WERI-Rb-1 (cell line): Measurements from ENCODE around the gene WFDC1.

Source experiments
- DNase-seq: peaks from one replicate; pipeline ENCODE4 v3.0.0-alpha.2; 2020
- H3K27ac ChIP-seq: fragments of 250-450 bp; sonication (Bioruptor Pico); 2 replicates; pipeline ENCODE4 v1.5.1; 2020; ENCODE audit warnings: mild to moderate bottlenecking, moderate library complexity
- H3K27me3 ChIP-seq: fragments of 250-450 bp; sonication (Bioruptor Pico); 2 replicates; pipeline ENCODE4 v1.5.1; 2021; ENCODE audit warnings: mild to moderate bottlenecking, low read depth, moderate library complexity; ENCODE audit not compliant: insufficient read depth, severe bottlenecking
- H3K36me3 ChIP-seq: fragments of 250-450 bp; sonication (Bioruptor Pico); 2 replicates; pipeline ENCODE4 v1.5.1; 2020; ENCODE audit warnings: mild to moderate bottlenecking, moderate library complexity
- H3K4me3 ChIP-seq: 2 replicates; pipeline ENCODE4 v1.5.1; 2011; ENCODE audit warnings: low read depth, mild to moderate bottlenecking, control low read depth, low read length
- H3K9me3 ChIP-seq: fragments of 250-450 bp; sonication (Bioruptor Pico); 2 replicates; pipeline ENCODE4 v1.5.1; 2021; ENCODE audit warnings: mild to moderate bottlenecking, moderate library complexity; ENCODE audit not compliant: severe bottlenecking
- TF ChIP-seq, protein P1 (sequence below): IDR thresholded peaks from 2 replicates; pipeline ENCODE4 v1.5.1; 2011; ENCODE audit warnings: low read depth, mild to moderate bottlenecking, control low read depth, inconsistent platforms, low read length

The WFDC1 gene

DNA sequence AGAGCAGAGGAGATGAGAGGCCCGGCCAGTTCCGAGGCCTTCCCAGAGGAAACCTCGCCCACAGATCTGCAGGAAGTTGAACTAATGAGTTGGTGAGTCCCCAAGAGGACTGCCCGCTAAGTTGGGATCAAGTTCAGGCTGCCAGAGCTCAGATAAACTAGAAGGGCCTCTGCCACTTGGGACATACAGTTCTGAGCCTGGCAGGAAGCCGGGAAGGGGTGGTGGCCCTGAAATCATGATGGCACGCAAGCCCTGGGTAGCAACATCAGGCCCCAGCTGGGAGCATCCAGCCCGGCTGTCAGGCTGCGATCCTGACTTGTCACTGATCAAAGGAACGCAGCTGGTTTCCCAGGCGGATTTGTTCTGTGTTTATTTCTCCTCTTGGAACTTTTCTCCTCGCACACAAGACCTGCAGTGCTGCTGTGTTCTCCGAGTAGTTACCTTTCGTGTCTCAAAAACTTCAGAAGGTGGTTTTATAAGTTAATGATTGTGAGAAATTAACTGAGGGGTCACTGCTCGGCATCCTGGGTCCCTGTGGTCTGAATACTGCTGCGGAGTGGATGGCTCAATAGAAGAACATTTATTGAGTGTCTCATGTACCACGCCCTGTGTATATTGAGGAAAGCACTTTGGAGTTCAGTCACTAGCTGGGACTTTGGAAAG lies 8.0 kb upstream of the WFDC1 start:
- Histone ChIP-seq H3K9me3 (no peaks in the 10 kb centered on the region), H3K4me3 (no peak overlapping the region), H3K36me3 (no peaks in the 10 kb centered on the region), H3K27ac (no peak overlapping the region), H3K27me3 (no peaks in the 10 kb centered on the region)
- no peak for DNase-seq
- TF ChIP-seq, protein P1, sequence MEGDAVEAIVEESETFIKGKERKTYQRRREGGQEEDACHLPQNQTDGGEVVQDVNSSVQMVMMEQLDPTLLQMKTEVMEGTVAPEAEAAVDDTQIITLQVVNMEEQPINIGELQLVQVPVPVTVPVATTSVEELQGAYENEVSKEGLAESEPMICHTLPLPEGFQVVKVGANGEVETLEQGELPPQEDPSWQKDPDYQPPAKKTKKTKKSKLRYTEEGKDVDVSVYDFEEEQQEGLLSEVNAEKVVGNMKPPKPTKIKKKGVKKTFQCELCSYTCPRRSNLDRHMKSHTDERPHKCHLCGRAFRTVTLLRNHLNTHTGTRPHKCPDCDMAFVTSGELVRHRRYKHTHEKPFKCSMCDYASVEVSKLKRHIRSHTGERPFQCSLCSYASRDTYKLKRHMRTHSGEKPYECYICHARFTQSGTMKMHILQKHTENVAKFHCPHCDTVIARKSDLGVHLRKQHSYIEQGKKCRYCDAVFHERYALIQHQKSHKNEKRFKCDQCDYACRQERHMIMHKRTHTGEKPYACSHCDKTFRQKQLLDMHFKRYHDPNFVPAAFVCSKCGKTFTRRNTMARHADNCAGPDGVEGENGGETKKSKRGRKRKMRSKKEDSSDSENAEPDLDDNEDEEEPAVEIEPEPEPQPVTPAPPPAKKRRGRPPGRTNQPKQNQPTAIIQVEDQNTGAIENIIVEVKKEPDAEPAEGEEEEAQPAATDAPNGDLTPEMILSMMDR, result no peak

GRCh38 chr16:84288902-84289301 lies 5.8 kb upstream of the WFDC1 start:
- no peak for DNase-seq
- no peaks in the 10 kb centered on the region for H3K36me3 ChIP-seq
- no peak overlapping the region for H3K4me3 ChIP-seq
- TF ChIP-seq, protein P1, result no peak
- H3K27ac ChIP-seq, result no peak overlapping the region
- no peaks in the 10 kb centered on the region for H3K27me3 ChIP-seq
- no peaks in the 10 kb centered on the region for H3K9me3 ChIP-seq

GRCh38 chr16:84291226-84291625 lies 3.5 kb upstream of the WFDC1 start:
- no peak for DNase-seq
- H3K9me3 ChIP-seq, result no peaks in the 10 kb centered on the region
- no peak overlapping the region for H3K27ac ChIP-seq
- no peak overlapping the region for H3K4me3 ChIP-seq
- TF ChIP-seq, protein P1, result no peak
- H3K27me3 ChIP-seq, result no peaks in the 10 kb centered on the region
- H3K36me3 ChIP-seq, result no peaks in the 10 kb centered on the region

- DNase-seq, result no peak
- Histone ChIP-seq H3K9me3 (no peaks in the 10 kb centered on the region), H3K36me3 (no peaks in the 10 kb centered on the region), H3K27ac (no peak overlapping the region), H3K4me3 (no peak overlapping the region), H3K27me3 (no peaks in the 10 kb centered on the region)
- TF ChIP-seq, protein P1, result no peak
Observed at GRCh38 chr16:84292011-84292410, 2.7 kb upstream of the WFDC1 start.

- Histone ChIP-seq H3K9me3 (no peaks in the 10 kb centered on the region), H3K27ac (no peak overlapping the region), H3K36me3 (no peaks in the 10 kb centered on the region), H3K27me3 (no peaks in the 10 kb centered on the region), H3K4me3 (no peak overlapping the region)
- no peak for DNase-seq
- TF ChIP-seq, protein P1, result no peak
Observed at GRCh38 chr16:84293406-84293805, 1.3 kb upstream of the WFDC1 start.

DNA sequence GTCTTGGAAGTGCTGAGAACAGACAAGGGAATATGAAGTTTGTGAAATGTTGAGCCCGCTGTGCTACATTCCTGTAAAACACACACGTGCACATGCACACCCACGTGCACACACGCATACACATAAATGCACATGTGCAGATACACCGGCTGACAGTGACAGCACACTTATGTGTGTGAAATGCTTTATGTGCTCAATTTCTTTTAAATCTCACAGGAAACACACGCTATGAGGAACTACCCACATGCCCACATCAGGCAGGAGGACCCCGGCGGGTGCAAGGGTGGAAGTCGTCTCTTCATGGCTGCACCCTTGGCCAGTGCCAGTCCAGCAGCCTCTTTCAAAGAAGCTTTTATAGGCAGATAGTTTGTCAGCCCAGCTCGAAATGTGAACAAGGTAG lies 561 bp upstream of the WFDC1 start:
- TF ChIP-seq, protein P1, result no peak
- Histone ChIP-seq H3K4me3 (no peak overlapping the region), H3K27me3 (no peaks in the 10 kb centered on the region), H3K9me3 (no peaks in the 10 kb centered on the region), H3K36me3 (no peaks in the 10 kb centered on the region), H3K27ac (no peak overlapping the region)
- DNase-seq, result no peak
